ENCODE data around the gene BRIX1. TPM values are rescaled to one million over a fixed set of nuclear protein-coding genes. Genes with fewer than 3 reads are reported as not detected.
"Not testable (repeated sequence)": the region's sequence is repeated elsewhere in the genome, so short reads cannot be mapped to it uniquely, and the experiment has no call there.

Gene BRIX1
- polyA plus RNA-seq, 4 donors: 9.4 to 28.7 (median 18.1) TPM

DNA sequence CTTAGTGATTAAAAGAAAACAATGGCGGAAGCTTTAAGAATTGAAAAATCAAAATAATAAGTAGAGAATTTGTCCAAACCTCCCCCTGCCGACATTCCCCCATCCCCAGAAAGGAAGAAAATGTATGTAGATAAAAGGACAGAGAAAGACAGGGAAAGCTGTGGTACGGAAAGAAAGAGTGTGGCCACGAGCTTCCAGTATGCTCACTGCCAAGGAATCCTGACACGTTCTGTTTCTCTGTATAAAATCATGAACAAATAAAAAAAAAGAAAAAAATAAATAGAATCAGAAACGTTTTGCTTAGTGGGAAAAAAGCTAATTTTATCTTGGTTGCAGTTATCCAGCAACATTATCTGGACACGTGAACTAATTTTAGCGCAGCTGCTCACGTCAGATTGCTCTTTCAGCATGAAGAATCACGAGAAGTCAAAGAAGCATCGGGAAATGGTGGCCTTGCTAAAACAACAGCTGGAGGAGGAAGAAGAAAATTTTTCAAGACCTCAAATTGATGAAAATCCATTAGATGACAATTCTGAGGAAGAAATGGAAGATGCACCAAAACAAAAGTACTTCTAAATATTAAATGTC lies 29.0 kb downstream of the BRIX1 start:
- DNase-seq: no peak
- H3K27ac ChIP-seq (ENCODE audit: low read depth in 1 of 3, low read length in 2 of 3): no peak overlapping the region
- H3K9me3 ChIP-seq (ENCODE audit: control insufficient read depth in 2 of 2, insufficient read depth in 1 of 2, low read depth in 1 of 2, low read length in 1 of 2): no peaks in the 10 kb centered on the region
- FAIRE-seq: no peak
- no peaks in the 10 kb centered on the region for H3K27me3 ChIP-seq (ENCODE audit: control insufficient read depth in 3 of 3, insufficient read depth in 3 of 3, low read length in 3 of 3)
- H3K36me3 ChIP-seq (ENCODE audit: control insufficient read depth in 3 of 3, insufficient read depth in 2 of 3, low read depth in 1 of 3, low read length in 3 of 3): peaks cover 4 to 19% (median 9%) of the 10 kb centered on the region in 3 donors
- no peaks in the 10 kb centered on the region for H3K4me1 ChIP-seq (ENCODE audit: control insufficient read depth in 3 of 3, insufficient read depth in 2 of 3, low read depth in 1 of 3, low read length in 2 of 3)
- WGBS, 3 donors: 91 to 92% (median 92%) methylated on average over 11 of the region's 11 CpGs
- H3K4me3 ChIP-seq (ENCODE audit: low read depth in 1 of 3, low read length in 3 of 3): no peak overlapping the region

DNA sequence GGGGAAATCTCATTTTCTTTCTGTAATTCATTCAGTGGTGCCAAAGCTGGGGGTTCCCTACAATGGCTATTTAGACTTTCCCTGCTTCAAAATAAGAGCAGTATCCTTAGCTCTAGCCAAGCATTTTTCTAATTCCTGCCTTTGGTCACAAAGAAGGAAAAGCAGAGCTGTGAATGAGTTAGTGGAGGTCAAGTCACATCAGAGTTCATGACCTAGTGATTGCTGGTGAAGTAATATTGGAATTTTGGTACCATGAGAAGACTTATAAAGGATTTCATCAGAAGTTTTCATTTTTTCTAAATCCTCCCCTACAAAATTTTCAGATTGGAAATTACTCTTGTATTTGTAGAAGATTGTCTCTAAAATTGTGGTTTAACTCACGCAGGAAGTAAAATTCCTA lies 41.8 kb downstream of the BRIX1 start:
- WGBS, 3 donors: 95 to 97% (median 97%) methylated on average over 1 of the region's 1 CpG
- Histone ChIP-seq H3K27ac (ENCODE audit: low read depth in 1 of 3, low read length in 2 of 3) (no peak overlapping the region), H3K27me3 (ENCODE audit: control insufficient read depth in 3 of 3, insufficient read depth in 3 of 3, low read length in 3 of 3) (no peaks in the 10 kb centered on the region), H3K36me3 (ENCODE audit: control insufficient read depth in 3 of 3, insufficient read depth in 2 of 3, low read depth in 1 of 3, low read length in 3 of 3) (peaks cover 0 to 8% (median 3%) of the 10 kb centered on the region in 3 donors), H3K4me3 (ENCODE audit: low read depth in 1 of 3, low read length in 3 of 3) (no peak overlapping the region), H3K4me1 (ENCODE audit: control insufficient read depth in 3 of 3, insufficient read depth in 2 of 3, low read depth in 1 of 3, low read length in 2 of 3) (no peaks in the 10 kb centered on the region), H3K9me3 (ENCODE audit: control insufficient read depth in 2 of 2, insufficient read depth in 1 of 2, low read depth in 1 of 2, low read length in 1 of 2) (no peaks in the 10 kb centered on the region)
- DNase-seq (no peak), FAIRE-seq (no peak)

DNA sequence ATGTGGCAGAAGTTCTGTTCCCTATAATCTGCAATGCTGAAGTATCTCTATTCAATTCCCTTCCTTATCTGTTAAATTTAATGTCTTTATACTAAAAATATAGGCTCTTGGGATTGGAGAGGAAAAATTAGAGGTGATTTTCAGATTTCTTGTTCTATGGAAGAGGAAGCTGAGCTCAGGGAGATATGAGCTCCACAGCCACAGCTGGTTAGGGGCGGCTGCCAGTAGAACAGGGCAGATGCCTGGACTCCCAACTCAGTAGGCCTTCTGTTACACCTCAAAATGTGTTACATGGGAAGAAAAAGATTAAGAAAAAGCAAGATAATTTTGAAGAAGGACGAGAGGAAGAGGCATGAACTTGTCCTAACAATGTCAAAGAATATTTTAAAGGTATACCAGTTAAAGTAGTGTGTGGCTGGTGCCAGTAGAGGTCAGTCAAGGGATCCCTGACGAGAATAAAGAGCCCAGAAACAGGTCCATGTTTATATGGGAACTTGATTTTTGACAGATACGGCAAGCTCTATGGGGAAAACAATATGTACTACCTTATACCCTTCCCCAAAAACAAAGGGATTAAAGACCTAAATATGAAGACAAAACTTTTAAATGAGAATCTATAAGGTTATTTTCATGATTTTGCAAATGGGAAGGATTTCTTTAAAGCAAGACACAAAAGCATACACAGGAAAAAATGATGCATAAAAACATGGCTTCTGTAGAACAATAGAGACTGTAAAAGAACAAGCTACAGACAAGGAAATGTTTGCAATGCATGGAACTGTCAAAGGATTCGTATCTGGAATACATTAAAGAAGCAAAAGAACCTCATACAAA lies 42.6 kb downstream of the BRIX1 start:
- peak; percentile 30 to 48 for DNase-seq
- no peak for FAIRE-seq
- WGBS, 3 donors: 47 to 53% (median 49%) methylated on average over 5 of the region's 5 CpGs
- Histone ChIP-seq H3K27ac (ENCODE audit: low read depth in 1 of 3, low read length in 2 of 3) (no peak overlapping the region), H3K4me3 (ENCODE audit: low read depth in 1 of 3, low read length in 3 of 3) (no peak overlapping the region), H3K9me3 (ENCODE audit: control insufficient read depth in 2 of 2, insufficient read depth in 1 of 2, low read depth in 1 of 2, low read length in 1 of 2) (no peaks in the 10 kb centered on the region), H3K36me3 (ENCODE audit: control insufficient read depth in 3 of 3, insufficient read depth in 2 of 3, low read depth in 1 of 3, low read length in 3 of 3) (peaks cover 0 to 4% (median 2%) of the 10 kb centered on the region in 3 donors), H3K27me3 (ENCODE audit: control insufficient read depth in 3 of 3, insufficient read depth in 3 of 3, low read length in 3 of 3) (no peaks in the 10 kb centered on the region), H3K4me1 (ENCODE audit: control insufficient read depth in 3 of 3, insufficient read depth in 2 of 3, low read depth in 1 of 3, low read length in 2 of 3) (no peaks in the 10 kb centered on the region)

DNA sequence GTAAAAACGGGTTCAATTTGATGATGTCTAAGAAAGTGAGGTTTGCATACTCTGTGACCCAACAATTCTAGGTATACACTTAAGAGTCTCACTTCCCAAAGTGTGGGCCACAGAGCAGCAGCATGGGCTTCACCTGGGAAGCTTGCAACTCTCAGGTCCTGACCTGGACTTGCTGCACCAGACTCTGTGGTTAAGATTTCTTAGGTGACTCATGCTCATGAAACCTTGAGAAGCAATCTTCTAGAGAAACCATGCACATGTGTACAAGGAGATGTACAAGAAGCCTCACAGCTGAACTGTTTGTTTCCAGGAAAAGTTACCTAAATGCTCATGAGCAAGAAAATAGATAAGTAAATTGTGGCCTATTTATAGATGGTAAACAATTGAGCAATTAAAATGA lies 43.8 kb downstream of the BRIX1 start:
- H3K27ac ChIP-seq (ENCODE audit: low read depth in 1 of 3, low read length in 2 of 3): no peak overlapping the region
- H3K9me3 ChIP-seq (ENCODE audit: control insufficient read depth in 2 of 2, insufficient read depth in 1 of 2, low read depth in 1 of 2, low read length in 1 of 2): no peaks in the 10 kb centered on the region
- no peaks in the 10 kb centered on the region for H3K4me1 ChIP-seq (ENCODE audit: control insufficient read depth in 3 of 3, insufficient read depth in 2 of 3, low read depth in 1 of 3, low read length in 2 of 3)
- no peaks in the 10 kb centered on the region for H3K27me3 ChIP-seq (ENCODE audit: control insufficient read depth in 3 of 3, insufficient read depth in 3 of 3, low read length in 3 of 3)
- WGBS, 3 donors: 79 to 96% (median 96%) methylated on average over 1 of the region's 1 CpG
- H3K36me3 ChIP-seq (ENCODE audit: control insufficient read depth in 3 of 3, insufficient read depth in 2 of 3, low read depth in 1 of 3, low read length in 3 of 3): peaks cover 0 to 2% (median 0%) of the 10 kb centered on the region in 3 donors
- H3K4me3 ChIP-seq (ENCODE audit: low read depth in 1 of 3, low read length in 3 of 3): no peak overlapping the region
- no peak for FAIRE-seq
- no peak for DNase-seq

DNA sequence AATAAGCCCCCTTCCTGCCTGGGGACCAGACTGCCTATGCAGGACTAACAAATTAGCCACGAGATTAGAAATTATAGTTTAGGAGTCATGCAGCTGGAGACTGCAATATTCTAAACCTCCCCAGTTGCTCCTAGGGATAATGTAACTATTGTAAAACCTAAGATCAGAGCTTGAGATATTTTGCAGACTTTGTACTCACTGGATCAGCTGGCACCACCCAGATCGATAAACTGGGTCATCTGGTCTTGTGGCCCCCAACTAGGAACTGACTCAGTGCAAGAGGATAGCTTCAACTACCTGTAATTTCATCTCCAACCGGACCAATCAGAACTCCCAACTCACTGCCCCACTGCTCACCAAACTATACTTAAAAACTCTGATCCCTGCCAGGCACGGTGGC lies 52.0 kb downstream of the BRIX1 start:
- FAIRE-seq (no peak), DNase-seq (peak in 1 of 2 donors; percentile 9)
- H3K27ac ChIP-seq (ENCODE audit: low read depth in 1 of 3, low read length in 2 of 3): no peak overlapping the region
- H3K9me3 ChIP-seq (ENCODE audit: control insufficient read depth in 2 of 2, insufficient read depth in 1 of 2, low read depth in 1 of 2, low read length in 1 of 2): peaks cover 0 to 8% of the 10 kb centered on the region in 2 donors
- no peaks in the 10 kb centered on the region for H3K36me3 ChIP-seq (ENCODE audit: control insufficient read depth in 3 of 3, insufficient read depth in 2 of 3, low read depth in 1 of 3, low read length in 3 of 3)
- 68 to 81% (median 75%) methylated on average over 4 of the region's 4 CpGs for WGBS, 3 donors
- no peaks in the 10 kb centered on the region for H3K4me1 ChIP-seq (ENCODE audit: control insufficient read depth in 3 of 3, insufficient read depth in 2 of 3, low read depth in 1 of 3, low read length in 2 of 3)
- no peaks in the 10 kb centered on the region for H3K27me3 ChIP-seq (ENCODE audit: control insufficient read depth in 3 of 3, insufficient read depth in 3 of 3, low read length in 3 of 3)
- no peak overlapping the region for H3K4me3 ChIP-seq (ENCODE audit: low read depth in 1 of 3, low read length in 3 of 3)

DNA sequence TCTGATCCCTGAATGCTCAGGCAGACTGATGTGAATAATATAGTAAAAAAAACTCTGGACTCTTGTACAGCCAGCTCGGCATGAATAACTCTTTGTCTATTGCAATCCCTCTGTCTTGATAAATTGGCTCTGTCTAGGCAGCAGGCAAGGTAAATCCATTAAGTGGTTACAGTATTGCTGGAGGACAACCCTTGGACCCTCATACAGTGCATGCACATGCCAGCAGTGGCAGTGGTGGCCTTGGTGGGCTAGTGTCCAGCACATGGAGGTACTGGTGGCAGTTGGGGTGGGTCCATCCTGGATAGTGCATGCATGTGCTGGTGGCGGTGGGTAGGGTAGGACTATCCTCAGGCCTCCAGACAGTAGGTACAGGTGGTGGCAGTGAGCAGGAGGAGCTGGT lies 52.7 kb downstream of the BRIX1 start:
- no peak for DNase-seq
- Histone ChIP-seq H3K4me3 (ENCODE audit: low read depth in 1 of 3, low read length in 3 of 3) (no peak overlapping the region), H3K9me3 (ENCODE audit: control insufficient read depth in 2 of 2, insufficient read depth in 1 of 2, low read depth in 1 of 2, low read length in 1 of 2) (peaks cover 0 to 8% of the 10 kb centered on the region in 2 donors), H3K4me1 (ENCODE audit: control insufficient read depth in 3 of 3, insufficient read depth in 2 of 3, low read depth in 1 of 3, low read length in 2 of 3) (no peaks in the 10 kb centered on the region), H3K27ac (ENCODE audit: low read depth in 1 of 3, low read length in 2 of 3) (no peak overlapping the region), H3K27me3 (ENCODE audit: control insufficient read depth in 3 of 3, insufficient read depth in 3 of 3, low read length in 3 of 3) (no peaks in the 10 kb centered on the region), H3K36me3 (ENCODE audit: control insufficient read depth in 3 of 3, insufficient read depth in 2 of 3, low read depth in 1 of 3, low read length in 3 of 3) (no peaks in the 10 kb centered on the region)
- no peak for FAIRE-seq
- whole genome bisulfite sequencing, 3 donors: 51 to 84% (median 69%) methylated on average over 2 of the region's 2 CpGs

DNA sequence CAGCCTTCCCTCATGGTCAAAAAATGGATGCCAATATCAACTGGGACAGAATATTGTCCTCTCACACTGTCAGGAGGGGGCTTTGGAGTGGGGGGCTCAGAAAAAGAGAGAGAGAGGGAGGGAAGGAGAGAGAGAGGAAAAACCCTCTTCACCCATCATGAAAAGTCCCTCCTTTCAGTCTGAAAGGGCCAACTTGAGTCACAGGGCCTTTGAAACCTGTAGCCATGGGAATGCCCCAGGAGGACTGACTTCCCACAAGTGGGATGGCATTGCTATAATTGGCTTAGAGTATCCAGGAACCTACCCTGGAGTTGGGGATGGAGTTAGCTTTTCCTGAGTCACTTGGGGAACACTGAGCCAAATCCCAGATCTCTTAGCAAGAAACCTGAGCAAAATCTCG lies 55.0 kb downstream of the BRIX1 start:
- DNase-seq (no peak), FAIRE-seq (no peak)
- no peak overlapping the region for H3K27ac ChIP-seq (ENCODE audit: low read depth in 1 of 3, low read length in 2 of 3)
- peaks cover 0 to 5% of the 10 kb centered on the region in 2 donors for H3K9me3 ChIP-seq (ENCODE audit: control insufficient read depth in 2 of 2, insufficient read depth in 1 of 2, low read depth in 1 of 2, low read length in 1 of 2)
- no peaks in the 10 kb centered on the region for H3K4me1 ChIP-seq (ENCODE audit: control insufficient read depth in 3 of 3, insufficient read depth in 2 of 3, low read depth in 1 of 3, low read length in 2 of 3)
- H3K36me3 ChIP-seq (ENCODE audit: control insufficient read depth in 3 of 3, insufficient read depth in 2 of 3, low read depth in 1 of 3, low read length in 3 of 3): no peaks in the 10 kb centered on the region
- 36 to 59% (median 55%) methylated on average over 1 of the region's 1 CpG for WGBS, 3 donors
- H3K4me3 ChIP-seq (ENCODE audit: low read depth in 1 of 3, low read length in 3 of 3): no peak overlapping the region
- H3K27me3 ChIP-seq (ENCODE audit: control insufficient read depth in 3 of 3, insufficient read depth in 3 of 3, low read length in 3 of 3): no peaks in the 10 kb centered on the region

DNA sequence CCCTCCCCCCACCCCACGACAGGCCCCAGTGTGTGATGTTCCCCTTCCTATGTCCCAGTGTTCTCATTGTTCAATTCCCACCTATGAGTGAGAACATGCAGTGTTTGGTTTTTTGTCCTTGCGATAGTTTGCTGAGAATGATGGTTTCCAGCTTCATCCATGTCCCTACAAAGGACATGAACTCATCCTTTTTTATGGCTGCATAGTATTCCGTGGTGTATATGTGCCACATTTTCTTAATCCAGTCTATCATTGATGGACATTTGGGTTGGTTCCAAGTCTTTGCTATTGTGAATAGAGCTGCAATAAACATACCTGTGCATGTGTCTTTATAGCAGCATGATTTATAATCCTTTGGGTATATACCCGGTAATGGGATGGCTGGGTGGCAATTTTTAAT lies 56.1 kb downstream of the BRIX1 start:
- H3K4me1 ChIP-seq (ENCODE audit: control insufficient read depth in 3 of 3, insufficient read depth in 2 of 3, low read depth in 1 of 3, low read length in 2 of 3): not testable (repeated sequence)

More for the DNA sequence above, 56.1 kb downstream of the BRIX1 start:
- not testable (repeated sequence) for H3K36me3 ChIP-seq (ENCODE audit: control insufficient read depth in 3 of 3, insufficient read depth in 2 of 3, low read depth in 1 of 3, low read length in 3 of 3); H3K4me3 ChIP-seq (ENCODE audit: low read depth in 1 of 3, low read length in 3 of 3); DNase-seq; H3K27ac ChIP-seq (ENCODE audit: low read depth in 1 of 3, low read length in 2 of 3); H3K9me3 ChIP-seq (ENCODE audit: control insufficient read depth in 2 of 2, insufficient read depth in 1 of 2, low read depth in 1 of 2, low read length in 1 of 2); FAIRE-seq; H3K27me3 ChIP-seq (ENCODE audit: control insufficient read depth in 3 of 3, insufficient read depth in 3 of 3, low read length in 3 of 3)
- WGBS, 3 donors: 80 to 95% (median 83%) methylated on average over 2 to 3 of the region's 4 CpGs
